Measurements from ENCODE around the gene ARSK. TPM values are rescaled to one million over a fixed set of nuclear protein-coding genes. Genes with fewer than 3 reads are reported as not detected.

ARSK gene, protein sequence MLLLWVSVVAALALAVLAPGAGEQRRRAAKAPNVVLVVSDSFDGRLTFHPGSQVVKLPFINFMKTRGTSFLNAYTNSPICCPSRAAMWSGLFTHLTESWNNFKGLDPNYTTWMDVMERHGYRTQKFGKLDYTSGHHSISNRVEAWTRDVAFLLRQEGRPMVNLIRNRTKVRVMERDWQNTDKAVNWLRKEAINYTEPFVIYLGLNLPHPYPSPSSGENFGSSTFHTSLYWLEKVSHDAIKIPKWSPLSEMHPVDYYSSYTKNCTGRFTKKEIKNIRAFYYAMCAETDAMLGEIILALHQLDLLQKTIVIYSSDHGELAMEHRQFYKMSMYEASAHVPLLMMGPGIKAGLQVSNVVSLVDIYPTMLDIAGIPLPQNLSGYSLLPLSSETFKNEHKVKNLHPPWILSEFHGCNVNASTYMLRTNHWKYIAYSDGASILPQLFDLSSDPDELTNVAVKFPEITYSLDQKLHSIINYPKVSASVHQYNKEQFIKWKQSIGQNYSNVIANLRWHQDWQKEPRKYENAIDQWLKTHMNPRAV
- 13.0 and 14.1 TPM in 2 replicates for total RNA-seq

DNA sequence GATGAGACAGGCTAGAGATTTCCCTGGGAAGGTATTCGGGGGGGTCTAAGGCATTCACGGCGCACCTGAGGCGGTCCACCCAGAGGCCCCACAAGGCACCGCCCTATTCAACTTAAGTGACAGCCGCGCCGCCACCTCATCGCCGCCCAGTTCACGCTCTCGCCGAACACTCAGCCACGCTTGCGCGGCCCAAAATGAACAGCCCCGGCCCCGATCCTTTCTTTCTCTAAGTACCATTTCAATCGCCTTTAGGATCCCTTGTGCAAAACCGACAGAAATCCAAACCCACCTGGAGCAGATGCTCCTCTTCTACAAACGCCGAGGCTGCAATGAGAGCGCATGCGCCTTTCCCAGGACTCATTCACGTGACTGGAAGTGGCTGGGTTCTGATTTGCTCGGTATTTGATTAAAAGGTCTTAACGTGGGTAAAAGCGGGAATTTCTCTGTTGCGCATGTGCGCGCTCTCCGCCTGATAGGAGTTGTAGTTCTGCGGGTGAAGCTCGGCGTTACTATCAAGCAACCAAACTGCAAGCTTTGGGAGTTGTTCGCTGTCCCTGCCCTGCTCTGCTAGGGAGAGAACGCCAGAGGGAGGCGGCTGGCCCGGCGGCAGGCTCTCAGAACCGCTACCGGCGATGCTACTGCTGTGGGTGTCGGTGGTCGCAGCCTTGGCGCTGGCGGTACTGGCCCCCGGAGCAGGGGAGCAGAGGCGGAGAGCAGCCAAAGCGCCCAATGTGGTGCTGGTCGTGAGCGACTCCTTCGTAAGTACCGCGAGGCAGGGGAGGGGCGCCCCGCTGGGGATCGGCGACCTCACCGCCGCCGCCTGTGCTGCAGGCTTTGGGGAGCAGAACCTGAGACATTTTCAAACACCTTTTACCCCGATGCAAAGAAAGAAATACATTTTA, at the start of gene ARSK, which contains the start of gene SKIC3:
TSS of gene ARSK (plus strand) at position 455 of the 902 bp plus-strand sequence. CDS start at position 633, 178 bp downstream.
TSS of gene SKIC3 (minus strand) at position 331 of the 902 bp plus-strand sequence. CDS start 7,827 bp downstream, outside the sequence.

GRCh38 chr5:95620030-95620869, 65.3 kb downstream of the ARSK start, which contains the start of gene GPR150:
Gene GPR150, plus strand, starts transcription at chr5:95620087. Its CDS starts 189 bp downstream, at chr5:95620276.

GRCh38 chr5:95646569-95647431, 91.9 kb downstream of the ARSK start, which contains the start of gene RFESD:
Gene RFESD, plus strand, starts transcription at chr5:95646777. Its CDS starts 5,495 bp downstream, at chr5:95652272.

Small RNA genes within 50 kb of the gene (small RNA-seq; reads per million reads assigned to genes)
- gene RNU6-308P: not detected

Other genes with a start within 250 kb of the ARSK start
- gene FAM81B, start 163.7 kb upstream of the ARSK start, total RNA-seq: not detected in 2 replicates
- 176 and 201 TPM in 2 replicates for gene SKIC3, start 124 bp upstream of the ARSK start, total RNA-seq
- 0.27 and 0.29 TPM in 2 replicates for gene GPR150, start 65.0 kb downstream of the ARSK start, total RNA-seq
- gene RFESD, start 91.7 kb downstream of the ARSK start, total RNA-seq: 1.2 and 1.7 TPM in 2 replicates
- gene SPATA9, start 127.9 kb downstream of the ARSK start, total RNA-seq: not detected in 2 replicates
- gene RHOBTB3, start 176.2 kb downstream of the ARSK start, total RNA-seq: 111 and 213 TPM in 2 replicates

Measured in thoracic aorta endothelial cell (primary cell).